ENCODE results near the gene LRMDA.
"Not testable (repeated sequence)": the region's sequence is repeated elsewhere in the genome, so short reads cannot be mapped to it uniquely, and the experiment has no call there.

The LRMDA gene

DNA sequence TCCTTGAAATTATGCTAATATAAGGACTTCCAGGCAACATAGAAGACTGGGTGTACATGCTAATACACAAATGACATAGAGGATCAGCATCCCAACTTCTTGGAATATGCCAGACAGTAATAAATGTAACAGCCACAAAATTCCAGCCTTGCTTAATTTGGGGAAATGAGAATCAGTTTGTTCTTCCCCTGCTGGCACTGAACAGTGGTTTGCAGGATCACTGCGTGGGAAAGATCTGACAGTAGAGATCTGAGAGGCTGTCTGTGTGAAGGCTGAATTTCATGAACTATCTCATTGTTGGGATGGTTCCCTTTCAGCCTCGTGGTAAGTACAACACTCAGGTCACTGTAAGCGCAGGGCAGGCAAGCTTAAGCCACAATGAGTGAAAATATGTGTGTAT is 1078.0 kb downstream of the LRMDA start:
- no peak for DNase-seq (ENCODE audit: low read depth)

DNA sequence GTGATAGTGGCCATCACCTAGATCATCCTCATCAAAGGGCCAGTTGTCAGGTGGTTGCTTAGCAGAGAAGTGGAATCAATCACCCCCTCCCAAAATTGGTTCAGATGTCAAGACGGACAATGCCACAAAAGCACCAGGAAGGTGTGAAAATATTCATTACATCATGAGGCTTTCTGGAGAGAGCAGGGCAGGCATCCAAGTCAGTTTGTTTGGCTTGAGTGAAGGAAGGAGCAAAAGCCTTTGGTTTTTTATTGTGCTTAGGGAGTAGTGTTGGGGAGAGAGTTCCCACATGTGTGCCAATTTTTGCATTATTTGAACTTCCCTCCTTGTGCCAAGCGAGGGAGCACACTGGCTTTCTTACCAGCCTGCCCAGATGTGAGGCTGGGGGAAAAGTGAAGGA is 1082.9 kb downstream of the LRMDA start:
- no peak for DNase-seq (ENCODE audit: low read depth)

- DNase-seq (ENCODE audit: low read depth) = no peak
These were observed 1083.4 kb downstream of the LRMDA start for GRCh38 chr10:76514869-76515268.

- DNase-seq (ENCODE audit: low read depth) = no peak
These were observed 1091.1 kb downstream of the LRMDA start for GRCh38 chr10:76522547-76522946.

DNA sequence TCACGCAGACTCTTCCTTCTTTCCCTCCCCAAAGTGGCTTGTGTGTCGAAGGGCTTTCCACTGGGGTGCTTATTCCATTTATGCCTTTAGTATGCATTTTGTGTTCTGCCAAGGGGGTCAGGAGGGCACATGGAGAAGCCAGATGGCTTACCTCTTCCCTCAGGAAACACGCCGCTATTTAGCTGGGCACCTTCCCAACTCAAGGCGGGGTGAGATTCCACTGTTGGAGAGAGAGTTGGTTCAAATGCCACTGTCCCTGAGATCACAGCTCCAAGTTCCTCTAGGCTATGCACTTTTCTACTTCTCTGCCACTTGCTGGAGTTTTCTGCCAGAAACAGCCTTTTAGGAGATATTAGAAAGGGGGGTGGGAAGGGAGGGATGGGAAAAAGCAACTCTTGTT is 1091.8 kb downstream of the LRMDA start:
- DNase-seq (ENCODE audit: low read depth) = no peak

DNA sequence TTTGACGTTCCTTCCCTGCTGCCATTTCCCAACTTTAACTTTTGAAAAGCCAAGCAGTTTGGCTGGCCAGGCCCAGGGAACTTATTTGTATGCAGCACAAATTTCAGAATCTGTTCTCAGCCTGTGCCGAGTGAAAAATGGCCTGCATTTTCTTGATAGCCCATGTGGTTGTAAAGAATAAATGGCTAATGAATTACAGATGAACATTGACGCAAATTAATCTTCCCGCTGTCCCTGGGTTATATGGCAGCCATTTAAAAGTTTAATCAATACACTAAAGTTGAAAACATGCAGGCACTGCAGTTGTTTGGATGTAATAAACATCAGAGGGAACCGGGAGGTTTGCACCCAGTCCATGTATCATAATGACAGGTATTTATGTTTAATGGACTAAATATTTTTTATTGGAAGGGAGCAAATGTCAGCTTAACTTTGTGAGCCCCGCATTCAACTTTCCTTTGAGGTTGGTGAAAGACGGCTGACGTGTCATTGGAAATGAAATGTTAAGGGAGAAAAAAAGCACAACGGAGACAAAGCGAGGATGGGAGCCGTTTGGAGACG is 1092.4 kb downstream of the LRMDA start:
- no peak for DNase-seq (ENCODE audit: low read depth)

DNA sequence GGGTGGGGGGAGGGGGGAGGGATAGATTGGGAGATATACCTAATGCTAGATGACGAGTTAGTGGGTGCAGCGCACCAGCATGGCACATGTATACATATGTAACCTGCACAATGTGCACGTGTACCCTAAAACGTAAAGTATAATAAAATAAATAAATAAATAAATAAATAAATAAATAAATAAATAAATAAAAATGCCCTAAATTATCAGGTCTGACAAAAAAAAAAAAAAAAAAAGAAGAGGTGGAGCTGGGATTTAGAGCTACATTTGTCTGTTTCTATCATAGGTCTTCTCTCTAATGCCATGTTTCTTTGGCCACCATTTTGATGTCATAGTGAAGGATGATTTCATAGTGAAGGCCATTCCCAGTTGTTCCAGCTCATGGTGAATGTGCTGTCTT is 1095.4 kb downstream of the LRMDA start:
- not testable (repeated sequence) for DNase-seq (ENCODE audit: low read depth)

DNA sequence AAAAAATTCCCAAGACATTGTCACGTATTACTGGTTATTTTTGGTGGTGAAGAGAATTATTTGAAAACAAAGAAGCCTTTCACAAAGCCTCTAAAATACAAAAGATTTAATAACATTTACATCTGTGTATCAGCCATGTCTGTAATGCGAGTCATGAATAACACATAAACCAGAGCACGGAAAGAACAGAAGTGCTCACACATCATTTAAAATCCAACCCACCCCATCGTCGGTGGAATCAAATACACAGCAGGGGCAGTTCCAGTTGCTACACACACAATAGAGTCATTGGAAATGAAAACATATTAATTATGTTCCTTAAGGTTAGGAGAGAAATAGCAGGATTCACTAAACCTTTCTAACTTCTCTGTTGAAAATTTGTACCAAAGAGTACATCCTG is 1108.9 kb downstream of the LRMDA start:
- no peak for DNase-seq (ENCODE audit: low read depth)

DNA sequence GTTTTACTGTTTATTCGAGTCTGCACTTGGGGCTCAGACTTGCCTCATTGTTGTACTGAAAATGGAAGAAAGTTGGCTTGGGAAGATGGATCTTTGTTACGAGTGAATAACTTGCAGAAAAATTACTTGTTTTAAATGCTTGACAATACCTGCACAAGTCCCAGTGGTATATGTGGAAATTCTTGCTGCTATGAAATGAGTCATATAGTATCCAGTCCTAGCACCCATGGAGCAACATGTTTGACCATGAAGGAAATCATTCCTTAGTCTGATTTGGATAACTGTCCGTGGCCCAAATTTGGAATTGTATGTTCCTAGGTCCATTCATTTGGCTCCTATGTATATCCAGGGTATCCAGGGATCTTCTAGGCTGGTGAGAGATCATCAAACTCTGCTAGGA is 1109.4 kb downstream of the LRMDA start:
- DNase-seq (ENCODE audit: low read depth) = no peak

GRCh38 chr10:76541852-76542251 is 1110.4 kb downstream of the LRMDA start:
- DNase-seq (ENCODE audit: low read depth) = no peak

DNA sequence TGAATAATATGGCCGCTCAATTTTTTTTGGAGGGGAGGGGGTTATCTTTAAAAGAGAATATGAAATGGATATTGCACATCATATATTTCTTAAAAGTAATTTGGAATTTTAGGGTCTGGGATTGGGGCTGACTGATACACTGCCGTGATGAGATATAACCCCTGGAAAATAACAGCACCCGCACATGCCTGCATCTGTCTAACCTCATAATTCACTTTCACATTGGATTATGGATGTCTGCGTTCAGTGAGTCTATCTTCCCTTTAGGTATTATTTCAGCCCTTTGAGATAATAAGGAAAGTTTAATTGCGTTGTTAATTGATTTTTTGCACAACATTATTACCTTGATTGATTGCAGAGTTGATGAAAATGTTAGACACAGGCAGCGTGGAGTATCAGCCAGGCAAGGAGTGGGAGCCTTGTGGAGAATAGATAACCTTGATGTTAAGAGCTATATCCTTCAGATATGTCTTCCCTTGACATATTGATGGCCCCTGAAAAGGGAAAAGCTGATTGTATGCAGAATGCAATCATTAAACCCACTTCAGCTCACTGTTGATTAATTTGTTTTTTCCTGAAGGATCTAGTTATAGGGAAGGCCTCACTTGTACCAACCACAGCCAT is 1111.0 kb downstream of the LRMDA start:
- no peak for DNase-seq (ENCODE audit: low read depth)

- no peak for DNase-seq (ENCODE audit: low read depth)
These were observed 1112.2 kb downstream of the LRMDA start for GRCh38 chr10:76543655-76544054.

GRCh38 chr10:76544789-76545188 is 1113.4 kb downstream of the LRMDA start:
- no peak for DNase-seq (ENCODE audit: low read depth)

GRCh38 chr10:76546411-76546810 is 1115.0 kb downstream of the LRMDA start:
- no peak for DNase-seq (ENCODE audit: low read depth)

GRCh38 chr10:76547352-76547972 is 1116.0 kb downstream of the LRMDA start:
- DNase-seq (ENCODE audit: low read depth) = peak; percentile 14

DNA sequence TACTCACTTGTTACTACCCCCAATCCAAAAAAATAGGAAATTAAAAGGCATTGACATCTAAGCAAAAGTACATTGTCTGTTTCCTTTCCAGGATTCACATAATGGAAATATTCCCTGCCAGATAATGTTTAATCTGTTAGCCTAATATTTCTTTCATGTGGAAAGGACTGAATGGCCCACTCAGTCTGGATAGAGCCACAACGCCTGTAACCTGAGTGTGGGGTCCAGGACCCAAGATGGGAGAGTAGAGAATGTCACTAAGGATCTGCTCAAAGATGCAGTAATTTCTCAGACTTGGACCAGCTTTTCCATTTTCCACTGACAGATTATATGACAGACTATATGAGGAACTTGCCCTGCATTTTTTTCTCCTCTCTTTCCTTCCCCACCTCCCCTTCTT is 1117.3 kb downstream of the LRMDA start:
- DNase-seq (ENCODE audit: low read depth) = no peak

- no peak for DNase-seq (ENCODE audit: low read depth)
These were observed 1117.7 kb downstream of the LRMDA start for GRCh38 chr10:76549171-76549570.

DNA sequence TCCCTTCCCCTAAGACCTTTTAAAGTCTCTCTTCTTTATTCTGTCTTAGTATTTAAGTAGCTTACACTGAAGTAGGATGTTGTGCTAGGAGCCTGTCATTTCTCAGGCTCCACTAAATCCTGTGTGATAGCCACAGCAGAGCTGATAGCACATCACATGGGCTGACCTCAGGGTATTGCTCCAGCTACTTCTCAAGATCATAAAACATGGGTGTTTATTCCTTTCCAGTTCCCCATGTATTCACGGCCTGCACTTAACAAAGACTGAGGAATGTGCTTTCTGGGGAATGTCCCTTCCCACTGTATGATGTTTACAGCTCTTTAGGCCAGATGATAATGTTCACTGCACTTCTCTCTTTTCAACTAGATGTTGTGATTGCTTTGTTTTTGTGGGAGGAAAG is 1119.4 kb downstream of the LRMDA start:
- no peak for DNase-seq (ENCODE audit: low read depth)

- DNase-seq (ENCODE audit: low read depth) = no peak
These were observed 1120.9 kb downstream of the LRMDA start for GRCh38 chr10:76552091-76552873.

GRCh38 chr10:76553263-76554032 is 1122.0 kb downstream of the LRMDA start:
- DNase-seq (ENCODE audit: low read depth) = no peak

GRCh38 chr10:76554033-76554408 is 1122.6 kb downstream of the LRMDA start:
- no peak for DNase-seq (ENCODE audit: low read depth)

DNA sequence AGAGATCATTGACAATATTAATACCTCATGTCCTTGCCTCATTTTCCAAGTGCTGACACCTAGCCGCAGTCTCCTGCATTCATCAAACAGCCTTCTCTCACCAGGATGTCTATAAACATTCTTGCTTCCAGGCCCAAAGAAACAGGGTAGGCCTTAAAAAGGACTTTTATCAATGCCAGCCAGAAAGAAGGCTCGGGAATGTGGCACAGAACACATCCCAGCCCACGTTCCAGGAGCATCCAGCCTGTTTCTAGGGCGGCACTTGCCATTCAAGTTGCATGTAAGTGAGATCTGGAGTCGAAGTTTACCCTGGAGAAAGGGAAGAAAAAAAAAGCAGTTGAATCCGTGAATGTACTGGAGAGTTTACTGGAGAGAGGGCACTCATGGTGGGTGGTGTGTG is 1123.1 kb downstream of the LRMDA start:
- DNase-seq (ENCODE audit: low read depth) = no peak

All from activated T-cell treated with anti-CD3 and anti-CD28 coated beads for 1 hour (primary cell).